ENCODE measurements around the gene DDX47. TPM values are rescaled to one million over a fixed set of nuclear protein-coding genes. Genes with fewer than 3 reads are reported as not detected.

Gene DDX47
- total and polyA plus RNA-seq, 10 of the 15 experiments (the other 5 are each of a cell fraction or from before 2014, with no cell fraction given) = 84.8 to 266 (median 120) TPM

- ChIA-PET SMC1A (ENCODE audit: uncharacterized antibody, unreplicated experiment) (no interaction called here), CTCF (no interaction called here), RAD21 (ENCODE audit: unreplicated experiment) (no interaction called here), POLR2A (no interaction called here)
- in situ Hi-C loops (cut with MboI) (no loop called here), intact Hi-C loops (cut with micrococcal nuclease; ENCODE audit: unreplicated experiment) (no loop called here)
- no TSS peak for BruUV-seq (replicated peaks)
- Histone ChIP-seq H3K4me1 (ENCODE audit: control insufficient read depth, insufficient read depth, low read length) (no peaks in the 10 kb centered on the region), H3K79me2 (ENCODE audit: control insufficient read depth, insufficient read depth, low read length) (no peaks in the 10 kb centered on the region), H3K4me2 (ENCODE audit: control insufficient read depth, insufficient read depth) (no peak overlapping the region), H3K27me3 (replicated peaks in 1 of 2; ENCODE audit: control insufficient read depth in 2 of 2, insufficient read depth in 2 of 2, low read length in 1 of 2) (no peaks in the 10 kb centered on the region), H3K27ac (ENCODE audit: control insufficient read depth, insufficient read depth) (no peak overlapping the region), H3K4me3 (no peak overlapping the region), H4K20me1 (ENCODE audit: control insufficient read depth, insufficient read depth) (no peaks in the 10 kb centered on the region), H3K36me3 (ENCODE audit: control insufficient read depth in 2 of 2, insufficient read depth in 2 of 2, low read length in 1 of 2) (no peaks in the 10 kb centered on the region), H3K9ac (ENCODE audit: control insufficient read depth, insufficient read depth, low read length) (no peak overlapping the region), H3K9me3 (replicated peaks; ENCODE audit: control insufficient read depth, insufficient read depth, low read length) (no peaks in the 10 kb centered on the region; the same call in 2 of the 3 replicates), H2AFZ (ENCODE audit: control insufficient read depth, low read depth, low read length) (no peak overlapping the region)
- no peak for ATAC-seq
- no peak for DNase-seq (ENCODE audit: low read depth, low spot score)
- no peak for FAIRE-seq
- TF ChIP-seq HDAC2 (IDR thresholded peaks at IDR 0.05) (no peak), CUX1 (IDR thresholded peaks at IDR 0.05; ENCODE audit: insufficient replicate concordance, low read depth, low read length) (no peak), HSF1 (IDR thresholded peaks at IDR 0.05; ENCODE audit: low read depth, low read length) (no peak), MAX (IDR thresholded peaks at IDR 0.05; ENCODE audit: low read depth, low read length) (no peak), GATAD2B (conservative IDR thresholded peaks at IDR 0.05; ENCODE audit: low read depth) (no peak), USF1 (IDR thresholded peaks at IDR 0.05; ENCODE audit: borderline replicate concordance, extremely low read length, insufficient read depth, low read depth, low read length) (no peak), FOS (IDR thresholded peaks at IDR 0.05; ENCODE audit: borderline replicate concordance, extremely low read depth, insufficient read length) (no peak), RBBP5 (conservative IDR thresholded peaks at IDR 0.05) (no peak), ZBED1 (IDR thresholded peaks at IDR 0.05; ENCODE audit: borderline replicate concordance) (no peak), IRF5 (IDR thresholded peaks at IDR 0.05; ENCODE audit: borderline replicate concordance) (no peak), CEBPZ (IDR thresholded peaks at IDR 0.05; ENCODE audit: low read depth, low read length) (no peak), NRF1 (conservative IDR thresholded peaks at IDR 0.05; ENCODE audit: low read depth, low read length) (no peak)
These were observed 48.3 kb upstream of the DDX47 start for GRCh38 chr12:12764824-12765223.

Data from GM12878 (cell line).